Measurements from ENCODE around the gene CDH13. TPM values are rescaled to one million over a fixed set of nuclear protein-coding genes. Genes with fewer than 3 reads are reported as not detected.

The CDH13 gene
- total RNA-seq, 2 donors from 2014 or later, result not detected

GRCh38 chr16:83059237-83059636 lies 432.5 kb downstream of the CDH13 start:
- peaks cover 2 to 4% of the 10 kb centered on the region in 2 donors for H3K9me3 Mint-ChIP-seq
- no peaks in the 10 kb centered on the region for H3K27me3 Mint-ChIP-seq (ENCODE audit: low read depth)
- H3K4me1 Mint-ChIP-seq (ENCODE audit: low read depth), result no peaks in the 10 kb centered on the region
- no peak overlapping the region for H3K27ac Mint-ChIP-seq
- H3K36me3 Mint-ChIP-seq (ENCODE audit: insufficient read depth in 2 of 2), result no peaks in the 10 kb centered on the region
- ATAC-seq (replicated peaks in 1 of 2) (no peak), DNase-seq (no peak)
- no peak overlapping the region for H3K4me3 Mint-ChIP-seq

- ATAC-seq (replicated peaks in 1 of 2), result no peak
- no peak overlapping the region for H3K27ac Mint-ChIP-seq
- no peaks in the 10 kb centered on the region for H3K4me1 Mint-ChIP-seq (ENCODE audit: low read depth)
- no peak for DNase-seq
- peaks cover 2 to 5% of the 10 kb centered on the region in 2 donors for H3K36me3 Mint-ChIP-seq (ENCODE audit: insufficient read depth in 2 of 2)
- H3K4me3 Mint-ChIP-seq, result no peak overlapping the region
- H3K27me3 Mint-ChIP-seq (ENCODE audit: low read depth), result no peaks in the 10 kb centered on the region
- H3K9me3 Mint-ChIP-seq, result peaks cover 3 to 7% of the 10 kb centered on the region in 2 donors
Observed at GRCh38 chr16:83066011-83066410, 439.2 kb downstream of the CDH13 start.

GRCh38 chr16:83066881-83067280 lies 440.1 kb downstream of the CDH13 start:
- Mint-ChIP-seq H3K9me3 (peaks cover 3 to 7% of the 10 kb centered on the region in 2 donors), H3K27ac (no peak overlapping the region), H3K36me3 (ENCODE audit: insufficient read depth in 2 of 2) (peaks cover 2 to 5% of the 10 kb centered on the region in 2 donors), H3K4me1 (ENCODE audit: low read depth) (no peaks in the 10 kb centered on the region), H3K4me3 (no peak overlapping the region), H3K27me3 (ENCODE audit: low read depth) (no peaks in the 10 kb centered on the region)
- DNase-seq (no peak), ATAC-seq (replicated peaks in 1 of 2) (no peak)

GRCh38 chr16:83068686-83069085 lies 441.9 kb downstream of the CDH13 start:
- DNase-seq (no peak), ATAC-seq (replicated peaks in 1 of 2) (no peak)
- Mint-ChIP-seq H3K27ac (no peak overlapping the region), H3K27me3 (ENCODE audit: low read depth) (no peaks in the 10 kb centered on the region), H3K9me3 (peaks cover 3 to 4% of the 10 kb centered on the region in 2 donors), H3K36me3 (ENCODE audit: insufficient read depth in 2 of 2) (peaks cover 2 to 5% of the 10 kb centered on the region in 2 donors), H3K4me3 (no peak overlapping the region), H3K4me1 (ENCODE audit: low read depth) (no peaks in the 10 kb centered on the region)

GRCh38 chr16:83070416-83071209 lies 443.8 kb downstream of the CDH13 start:
- no peak overlapping the region for H3K4me3 Mint-ChIP-seq

GRCh38 chr16:83075956-83076355 lies 449.2 kb downstream of the CDH13 start:
- ATAC-seq (replicated peaks in 1 of 2), result no peak
- no peaks in the 10 kb centered on the region for H3K27me3 Mint-ChIP-seq (ENCODE audit: low read depth)
- no peak overlapping the region for H3K27ac Mint-ChIP-seq
- H3K4me3 Mint-ChIP-seq, result no peak overlapping the region
- no peak for DNase-seq
- no peaks in the 10 kb centered on the region for H3K4me1 Mint-ChIP-seq (ENCODE audit: low read depth)
- H3K9me3 Mint-ChIP-seq, result no peaks in the 10 kb centered on the region
- peaks cover 0 to 3% of the 10 kb centered on the region in 2 donors for H3K36me3 Mint-ChIP-seq (ENCODE audit: insufficient read depth in 2 of 2)

More at GRCh38 chr16:83070416-83071209, 443.8 kb downstream of the CDH13 start:
- ATAC-seq (replicated peaks in 1 of 2), result no peak
- Mint-ChIP-seq H3K36me3 (ENCODE audit: insufficient read depth in 2 of 2) (peaks cover 2% of the 10 kb centered on the region in 2 donors), H3K9me3 (peaks cover 0 to 2% of the 10 kb centered on the region in 2 donors), H3K27ac (no peak overlapping the region), H3K4me1 (ENCODE audit: low read depth) (no peaks in the 10 kb centered on the region), H3K27me3 (ENCODE audit: low read depth) (no peaks in the 10 kb centered on the region)
- no peak for DNase-seq

GRCh38 chr16:83083361-83083760 lies 456.6 kb downstream of the CDH13 start:
- H3K27me3 Mint-ChIP-seq (ENCODE audit: low read depth), result no peaks in the 10 kb centered on the region
- no peak overlapping the region for H3K27ac Mint-ChIP-seq
- H3K4me3 Mint-ChIP-seq, result no peak overlapping the region
- peaks cover 1 to 3% of the 10 kb centered on the region in 2 donors for H3K9me3 Mint-ChIP-seq
- ATAC-seq (replicated peaks in 1 of 2), result no peak
- DNase-seq, result no peak
- H3K36me3 Mint-ChIP-seq (ENCODE audit: insufficient read depth in 2 of 2), result peaks cover 0 to 3% of the 10 kb centered on the region in 2 donors
- H3K4me1 Mint-ChIP-seq (ENCODE audit: low read depth), result no peaks in the 10 kb centered on the region

GRCh38 chr16:83085660-83086059 lies 458.9 kb downstream of the CDH13 start:
- H3K27me3 Mint-ChIP-seq (ENCODE audit: low read depth), result no peaks in the 10 kb centered on the region
- no peak overlapping the region for H3K27ac Mint-ChIP-seq
- DNase-seq (no peak), ATAC-seq (replicated peaks in 1 of 2) (no peak)
- H3K36me3 Mint-ChIP-seq (ENCODE audit: insufficient read depth in 2 of 2), result no peaks in the 10 kb centered on the region
- peaks cover 3 to 5% of the 10 kb centered on the region in 2 donors for H3K9me3 Mint-ChIP-seq
- H3K4me3 Mint-ChIP-seq, result no peak overlapping the region
- H3K4me1 Mint-ChIP-seq (ENCODE audit: low read depth), result no peaks in the 10 kb centered on the region

GRCh38 chr16:83095941-83096692 lies 469.3 kb downstream of the CDH13 start:
- no peak overlapping the region for H3K4me3 Mint-ChIP-seq
- H3K27ac Mint-ChIP-seq, result no peak overlapping the region
- no peaks in the 10 kb centered on the region for H3K27me3 Mint-ChIP-seq (ENCODE audit: low read depth)
- H3K4me1 Mint-ChIP-seq (ENCODE audit: low read depth), result no peaks in the 10 kb centered on the region
- no peak for ATAC-seq (replicated peaks in 1 of 2)
- H3K36me3 Mint-ChIP-seq (ENCODE audit: insufficient read depth in 2 of 2), result peaks cover 5 to 7% of the 10 kb centered on the region in 2 donors
- peaks cover 2 to 10% of the 10 kb centered on the region in 2 donors for H3K9me3 Mint-ChIP-seq
- no peak for DNase-seq

- H3K9me3 Mint-ChIP-seq, result peaks cover 9 to 14% of the 10 kb centered on the region in 2 donors
- H3K27ac Mint-ChIP-seq, result no peak overlapping the region
Observed at GRCh38 chr16:83098536-83098935, 471.8 kb downstream of the CDH13 start.

GRCh38 chr16:83100679-83101078 lies 473.9 kb downstream of the CDH13 start:
- Mint-ChIP-seq H3K9me3 (peaks cover 12 to 14% of the 10 kb centered on the region in 2 donors), H3K27me3 (ENCODE audit: low read depth) (no peaks in the 10 kb centered on the region), H3K27ac (no peak overlapping the region), H3K4me1 (ENCODE audit: low read depth) (no peaks in the 10 kb centered on the region), H3K4me3 (no peak overlapping the region), H3K36me3 (ENCODE audit: insufficient read depth in 2 of 2) (peaks cover 7 to 8% of the 10 kb centered on the region in 2 donors)
- DNase-seq (peak; percentile 7 to 26), ATAC-seq (replicated peaks in 1 of 2) (peak; percentile 84 to 92)

More at GRCh38 chr16:83098536-83098935, 471.8 kb downstream of the CDH13 start:
- ATAC-seq (replicated peaks in 1 of 2) (no peak), DNase-seq (no peak)
- Mint-ChIP-seq H3K27me3 (ENCODE audit: low read depth) (no peaks in the 10 kb centered on the region), H3K4me3 (no peak overlapping the region), H3K36me3 (ENCODE audit: insufficient read depth in 2 of 2) (peaks cover 7 to 8% of the 10 kb centered on the region in 2 donors), H3K4me1 (ENCODE audit: low read depth) (no peaks in the 10 kb centered on the region)

- Mint-ChIP-seq H3K27ac (no peak overlapping the region), H3K36me3 (ENCODE audit: insufficient read depth in 2 of 2) (peaks cover 7 to 8% of the 10 kb centered on the region in 2 donors), H3K4me3 (no peak overlapping the region), H3K4me1 (ENCODE audit: low read depth) (no peaks in the 10 kb centered on the region), H3K27me3 (ENCODE audit: low read depth) (no peaks in the 10 kb centered on the region), H3K9me3 (peaks cover 12 to 14% of the 10 kb centered on the region in 2 donors)
- ATAC-seq (replicated peaks in 1 of 2) (no peak), DNase-seq (no peak)
Observed at GRCh38 chr16:83102336-83102735, 475.6 kb downstream of the CDH13 start.

Measured in activated T-cell treated with anti-CD3 and anti-CD28 coated beads, Interleukin-2, amount 50 U/mL, for 72 hours (primary cell).